KMS-11 (cell line): Measurements from ENCODE around the gene IL1F10.
A peak's percentile ranks its signal among the peaks of the same experiment; 100 is the strongest.

Experiments
- H2AFZ ChIP-seq: fragments of 200-600 bp; sonication (generic); 2 replicates; pipeline ENCODE4 v1.6.1; 2016; ENCODE audit warnings: antibody characterized with exemption, mixed run types, low read depth
- H3K27ac ChIP-seq: fragments of 200-600 bp; sonication (generic); 2 replicates; pipeline ENCODE4 v1.6.1; 2016; ENCODE audit warnings: mild to moderate bottlenecking, mixed run types
- H3K27me3 ChIP-seq: fragments of 200-600 bp; sonication (generic); 2 replicates; pipeline ENCODE4 v1.6.1; 2017; ENCODE audit warnings: mild to moderate bottlenecking, low read depth, mixed run types, moderate library complexity; ENCODE audit not compliant: insufficient read depth
- H3K36me3 ChIP-seq: fragments of 200-600 bp; sonication (generic); 2 replicates; pipeline ENCODE4 v1.6.1; 2017; ENCODE audit warnings: mild to moderate bottlenecking, mixed run types; ENCODE audit not compliant: insufficient read depth
- H3K4me1 ChIP-seq: fragments of 200-600 bp; sonication (generic); 2 replicates; pipeline ENCODE4 v1.6.1; 2016; ENCODE audit warnings: mild to moderate bottlenecking, low read depth, mixed run types; ENCODE audit not compliant: poor library complexity, severe bottlenecking
- H3K4me2 ChIP-seq: fragments of 200-600 bp; sonication (generic); 2 replicates; pipeline ENCODE4 v1.7.0; 2016; ENCODE audit warnings: mild to moderate bottlenecking, mixed run types
- H3K4me3 ChIP-seq: fragments of 200-600 bp; sonication (generic); IDR thresholded peaks from 2 replicates; pipeline ENCODE4 v1.6.1; 2017; ENCODE audit warnings: low read depth, low read length, mixed read lengths; ENCODE audit not compliant: insufficient read depth
- H3K79me2 ChIP-seq: fragments of 200-600 bp; sonication (generic); 2 replicates; pipeline ENCODE4 v1.6.1; 2016; ENCODE audit warnings: low read depth, mixed run types; ENCODE audit not compliant: insufficient read depth
- H3K9ac ChIP-seq: fragments of 200-600 bp; sonication (generic); 2 replicates; pipeline ENCODE4 v1.6.1; 2016; ENCODE audit warnings: mild to moderate bottlenecking, mixed run types
- H4K20me1 ChIP-seq: fragments of 200-600 bp; sonication (generic); 2 replicates; pipeline ENCODE4 v1.6.1; 2016; ENCODE audit warnings: mild to moderate bottlenecking, mixed run types; ENCODE audit not compliant: insufficient read depth
- CTCF ChIP-seq: fragments of 200-600 bp; sonication (generic); conservative IDR thresholded peaks from 2 replicates; pipeline ENCODE4 v1.6.1; 2017; ENCODE audit warnings: low read depth, mild to moderate bottlenecking, antibody characterized with exemption, low read length, moderate library complexity, mixed read lengths

Gene IL1F10

GRCh38 chr2:113077921-113078320, 10.2 kb downstream of the IL1F10 start:
- H4K20me1 ChIP-seq: no peaks in the 10 kb centered on the region
- no peaks in the 10 kb centered on the region for H3K27me3 ChIP-seq
- no peaks in the 10 kb centered on the region for H3K36me3 ChIP-seq
- H3K9ac ChIP-seq: no peak overlapping the region
- no peak overlapping the region for H2AFZ ChIP-seq
- no peak overlapping the region for H3K4me2 ChIP-seq
- H3K79me2 ChIP-seq: no peaks in the 10 kb centered on the region
- H3K27ac ChIP-seq: no peak overlapping the region
- H3K4me3 ChIP-seq: no peak overlapping the region
- no peaks in the 10 kb centered on the region for H3K4me1 ChIP-seq
- no peak for TF ChIP-seq CTCF

DNA sequence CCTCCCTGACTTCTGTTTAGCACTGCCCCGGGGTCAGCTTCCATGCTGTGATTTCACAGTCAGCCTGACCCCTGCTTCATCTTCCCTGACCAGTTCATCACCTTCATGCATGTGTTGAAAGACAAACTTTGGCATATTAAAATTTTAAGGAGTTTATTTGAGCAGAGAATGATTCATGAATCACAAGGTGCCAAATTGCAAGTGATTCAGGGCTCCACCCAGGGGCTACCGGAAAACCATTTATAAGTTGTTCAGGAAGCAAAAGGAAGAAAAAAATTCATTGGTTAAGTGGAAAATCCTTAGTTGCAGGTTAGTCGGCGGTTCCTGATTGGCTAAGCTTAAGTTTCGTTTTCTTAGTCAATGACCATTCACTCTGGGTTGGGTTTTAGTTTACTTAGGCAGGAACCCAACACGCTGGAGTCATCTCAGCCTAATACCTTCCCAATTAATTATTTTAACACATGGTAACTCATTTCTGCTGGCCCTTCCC, 10.6 kb downstream of the IL1F10 start:
- Histone ChIP-seq H2AFZ (no peak overlapping the region), H3K4me3 (no peak overlapping the region), H3K36me3 (no peaks in the 10 kb centered on the region), H3K4me1 (no peaks in the 10 kb centered on the region), H4K20me1 (no peaks in the 10 kb centered on the region), H3K9ac (no peak overlapping the region), H3K4me2 (no peak overlapping the region), H3K27ac (no peak overlapping the region), H3K79me2 (no peaks in the 10 kb centered on the region), H3K27me3 (no peaks in the 10 kb centered on the region)
- no peak for TF ChIP-seq CTCF

GRCh38 chr2:113079131-113079530, 11.4 kb downstream of the IL1F10 start:
- no peak for TF ChIP-seq CTCF
- H3K4me2 ChIP-seq: no peak overlapping the region
- no peaks in the 10 kb centered on the region for H3K4me1 ChIP-seq
- H4K20me1 ChIP-seq: no peaks in the 10 kb centered on the region
- H3K27ac ChIP-seq: no peak overlapping the region
- no peak overlapping the region for H3K4me3 ChIP-seq
- no peaks in the 10 kb centered on the region for H3K27me3 ChIP-seq
- no peaks in the 10 kb centered on the region for H3K79me2 ChIP-seq
- no peak overlapping the region for H2AFZ ChIP-seq
- H3K9ac ChIP-seq: no peak overlapping the region
- no peaks in the 10 kb centered on the region for H3K36me3 ChIP-seq

DNA sequence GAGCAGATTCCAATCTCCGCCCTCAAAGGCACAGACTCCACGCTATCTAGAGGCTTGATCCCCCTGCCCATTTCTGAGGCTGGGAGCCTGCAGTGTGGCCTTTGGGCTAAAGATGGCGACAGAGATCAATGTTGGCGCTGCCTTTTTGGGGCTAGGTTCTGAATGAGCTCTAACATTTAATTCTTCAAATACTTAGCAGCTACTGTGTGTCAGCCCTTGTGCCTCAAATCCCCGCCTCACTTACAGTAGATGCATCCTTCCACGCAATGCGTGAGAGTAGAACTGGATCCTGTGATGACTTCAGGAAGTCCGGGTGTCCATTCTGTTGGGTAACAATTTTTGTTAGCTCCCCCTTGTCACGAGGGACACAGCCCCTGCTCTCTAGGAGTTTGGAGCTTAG, 12.4 kb downstream of the IL1F10 start:
- Histone ChIP-seq H3K4me3 (no peak overlapping the region), H3K4me2 (no peak overlapping the region), H3K27ac (no peak overlapping the region), H3K9ac (no peak overlapping the region), H3K4me1 (no peaks in the 10 kb centered on the region), H2AFZ (no peak overlapping the region), H3K36me3 (no peaks in the 10 kb centered on the region), H3K27me3 (no peaks in the 10 kb centered on the region), H3K79me2 (no peaks in the 10 kb centered on the region), H4K20me1 (no peaks in the 10 kb centered on the region)
- peak; percentile 52 for TF ChIP-seq CTCF
